ENCODE measurements around the gene SLC49A4. TPM values are rescaled to one million over a fixed set of nuclear protein-coding genes. Genes with fewer than 3 reads are reported as not detected.

SLC49A4 gene
- polyA plus RNA-seq, 1 of the 3 experiments (the other 2 are of a cell fraction), result 6.4 TPM

DNA sequence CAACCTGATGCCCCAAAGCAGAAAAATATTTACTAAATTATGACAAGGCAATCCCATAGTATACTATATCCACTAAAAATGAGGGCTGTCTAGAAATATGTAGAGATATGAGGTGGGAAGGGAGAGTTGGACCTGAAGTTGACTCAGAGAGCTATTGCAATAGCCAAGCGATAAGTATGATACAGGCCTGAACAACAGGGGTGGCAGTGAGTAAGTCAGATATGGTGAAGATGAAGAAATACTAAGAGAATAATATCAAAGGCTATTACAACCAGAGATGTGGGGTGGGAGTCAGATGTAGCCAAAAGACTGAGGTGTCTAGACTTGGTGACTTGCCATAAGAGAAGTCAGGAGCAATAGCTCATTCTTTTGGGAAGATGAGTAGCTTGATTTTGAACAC, 10.4 kb upstream of the SLC49A4 start:
- H3K9ac ChIP-seq, result no peak overlapping the region
- no peaks in the 10 kb centered on the region for H3K9me2 ChIP-seq
- WGBS (ENCODE audit: low lambda C conversion rate), result 93% methylated on average over 1 of the region's 1 CpG
- H2AFZ ChIP-seq (ENCODE audit: low read depth), result no peak overlapping the region
- peaks cover 7% of the 10 kb centered on the region for H3F3A ChIP-seq (replicated peaks; ENCODE audit: insufficient read depth)
- CTCF ChIA-PET, result interaction anchor here (1.3 kb wide), 1 partner anchor 10 kb away, joined by 4 read pairs; no protein-coding TSS in a partner anchor
- no peaks in the 10 kb centered on the region; the same call in 1 of the 2 replicates for H3K79me2 ChIP-seq (ENCODE audit: insufficient read depth)
- POLR2A ChIA-PET, result interaction anchor here (0.5 kb wide), 1 partner anchor 35 kb away, joined by 4 read pairs; no protein-coding TSS in a partner anchor
- no peaks in the 10 kb centered on the region for H4K20me1 ChIP-seq (ENCODE audit: insufficient read depth)
- H3K4me1 ChIP-seq (ENCODE audit: control insufficient read depth in 1 of 2, insufficient read depth in 2 of 2, low read depth in 1 of 2, low read length in 1 of 2), result no peaks in the 10 kb centered on the region; a peak in 1 of 4 replicates
- H3K27me3 ChIP-seq (ENCODE audit: insufficient read depth), result no peaks in the 10 kb centered on the region
- no peak overlapping the region for H3K4me2 ChIP-seq
- no peaks in the 10 kb centered on the region for H3K9me3 ChIP-seq
- no peak for DNase-seq
- H3K27ac ChIP-seq (ENCODE audit: low read depth in 2 of 2, low read length in 1 of 2), result no peak overlapping the region
- TF ChIP-seq, protein P1, sequence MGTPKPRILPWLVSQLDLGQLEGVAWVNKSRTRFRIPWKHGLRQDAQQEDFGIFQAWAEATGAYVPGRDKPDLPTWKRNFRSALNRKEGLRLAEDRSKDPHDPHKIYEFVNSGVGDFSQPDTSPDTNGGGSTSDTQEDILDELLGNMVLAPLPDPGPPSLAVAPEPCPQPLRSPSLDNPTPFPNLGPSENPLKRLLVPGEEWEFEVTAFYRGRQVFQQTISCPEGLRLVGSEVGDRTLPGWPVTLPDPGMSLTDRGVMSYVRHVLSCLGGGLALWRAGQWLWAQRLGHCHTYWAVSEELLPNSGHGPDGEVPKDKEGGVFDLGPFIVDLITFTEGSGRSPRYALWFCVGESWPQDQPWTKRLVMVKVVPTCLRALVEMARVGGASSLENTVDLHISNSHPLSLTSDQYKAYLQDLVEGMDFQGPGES (IDR thresholded peaks at IDR 0.05; ENCODE audit: low read depth, low read length), result no peak
- TF ChIP-seq TCF12 (IDR thresholded peaks at IDR 0.05) (no peak), RXRA (IDR thresholded peaks at IDR 0.05; ENCODE audit: borderline replicate concordance, low read depth) (no peak), EP300 (IDR thresholded peaks at IDR 0.05; ENCODE audit: borderline replicate concordance in 1 of 2, low read depth in 1 of 2, low read length in 1 of 2) (no peak), RAD21 (IDR thresholded peaks at IDR 0.05; ENCODE audit: low read length) (no peak), GABPA (IDR thresholded peaks at IDR 0.05; ENCODE audit: low read depth) (no peak), CHD2 (IDR thresholded peaks at IDR 0.05; ENCODE audit: low read length, partially characterized antibody) (no peak), RCOR1 (IDR thresholded peaks at IDR 0.05; ENCODE audit: low read length) (no peak), SMC3 (IDR thresholded peaks at IDR 0.05; ENCODE audit: low read depth, low read length) (no peak), FOXM1 (IDR thresholded peaks at IDR 0.05; ENCODE audit: low read depth) (no peak), FOSL2 (IDR thresholded peaks at IDR 0.05; ENCODE audit: borderline replicate concordance, low read depth) (no peak), NFIC (IDR thresholded peaks at IDR 0.05; ENCODE audit: borderline replicate concordance) (no peak), YY1 (IDR thresholded peaks at IDR 0.05; ENCODE audit: low read depth) (no peak), ELF1 (IDR thresholded peaks at IDR 0.05) (no peak), TAF1 (IDR thresholded peaks at IDR 0.05; ENCODE audit: borderline replicate concordance, low read depth, low read length) (no peak)
- TF ChIP-seq, protein P2, sequence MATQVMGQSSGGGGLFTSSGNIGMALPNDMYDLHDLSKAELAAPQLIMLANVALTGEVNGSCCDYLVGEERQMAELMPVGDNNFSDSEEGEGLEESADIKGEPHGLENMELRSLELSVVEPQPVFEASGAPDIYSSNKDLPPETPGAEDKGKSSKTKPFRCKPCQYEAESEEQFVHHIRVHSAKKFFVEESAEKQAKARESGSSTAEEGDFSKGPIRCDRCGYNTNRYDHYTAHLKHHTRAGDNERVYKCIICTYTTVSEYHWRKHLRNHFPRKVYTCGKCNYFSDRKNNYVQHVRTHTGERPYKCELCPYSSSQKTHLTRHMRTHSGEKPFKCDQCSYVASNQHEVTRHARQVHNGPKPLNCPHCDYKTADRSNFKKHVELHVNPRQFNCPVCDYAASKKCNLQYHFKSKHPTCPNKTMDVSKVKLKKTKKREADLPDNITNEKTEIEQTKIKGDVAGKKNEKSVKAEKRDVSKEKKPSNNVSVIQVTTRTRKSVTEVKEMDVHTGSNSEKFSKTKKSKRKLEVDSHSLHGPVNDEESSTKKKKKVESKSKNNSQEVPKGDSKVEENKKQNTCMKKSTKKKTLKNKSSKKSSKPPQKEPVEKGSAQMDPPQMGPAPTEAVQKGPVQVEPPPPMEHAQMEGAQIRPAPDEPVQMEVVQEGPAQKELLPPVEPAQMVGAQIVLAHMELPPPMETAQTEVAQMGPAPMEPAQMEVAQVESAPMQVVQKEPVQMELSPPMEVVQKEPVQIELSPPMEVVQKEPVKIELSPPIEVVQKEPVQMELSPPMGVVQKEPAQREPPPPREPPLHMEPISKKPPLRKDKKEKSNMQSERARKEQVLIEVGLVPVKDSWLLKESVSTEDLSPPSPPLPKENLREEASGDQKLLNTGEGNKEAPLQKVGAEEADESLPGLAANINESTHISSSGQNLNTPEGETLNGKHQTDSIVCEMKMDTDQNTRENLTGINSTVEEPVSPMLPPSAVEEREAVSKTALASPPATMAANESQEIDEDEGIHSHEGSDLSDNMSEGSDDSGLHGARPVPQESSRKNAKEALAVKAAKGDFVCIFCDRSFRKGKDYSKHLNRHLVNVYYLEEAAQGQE (IDR thresholded peaks at IDR 0.05; ENCODE audit: low read depth, low read length), result no peak
- TF ChIP-seq, protein P3, sequence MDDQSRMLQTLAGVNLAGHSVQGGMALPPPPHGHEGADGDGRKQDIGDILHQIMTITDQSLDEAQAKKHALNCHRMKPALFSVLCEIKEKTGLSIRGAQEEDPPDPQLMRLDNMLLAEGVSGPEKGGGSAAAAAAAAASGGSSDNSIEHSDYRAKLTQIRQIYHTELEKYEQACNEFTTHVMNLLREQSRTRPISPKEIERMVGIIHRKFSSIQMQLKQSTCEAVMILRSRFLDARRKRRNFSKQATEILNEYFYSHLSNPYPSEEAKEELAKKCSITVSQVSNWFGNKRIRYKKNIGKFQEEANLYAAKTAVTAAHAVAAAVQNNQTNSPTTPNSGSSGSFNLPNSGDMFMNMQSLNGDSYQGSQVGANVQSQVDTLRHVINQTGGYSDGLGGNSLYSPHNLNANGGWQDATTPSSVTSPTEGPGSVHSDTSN (IDR thresholded peaks at IDR 0.05), result no peak
- TF ChIP-seq, protein P4, sequence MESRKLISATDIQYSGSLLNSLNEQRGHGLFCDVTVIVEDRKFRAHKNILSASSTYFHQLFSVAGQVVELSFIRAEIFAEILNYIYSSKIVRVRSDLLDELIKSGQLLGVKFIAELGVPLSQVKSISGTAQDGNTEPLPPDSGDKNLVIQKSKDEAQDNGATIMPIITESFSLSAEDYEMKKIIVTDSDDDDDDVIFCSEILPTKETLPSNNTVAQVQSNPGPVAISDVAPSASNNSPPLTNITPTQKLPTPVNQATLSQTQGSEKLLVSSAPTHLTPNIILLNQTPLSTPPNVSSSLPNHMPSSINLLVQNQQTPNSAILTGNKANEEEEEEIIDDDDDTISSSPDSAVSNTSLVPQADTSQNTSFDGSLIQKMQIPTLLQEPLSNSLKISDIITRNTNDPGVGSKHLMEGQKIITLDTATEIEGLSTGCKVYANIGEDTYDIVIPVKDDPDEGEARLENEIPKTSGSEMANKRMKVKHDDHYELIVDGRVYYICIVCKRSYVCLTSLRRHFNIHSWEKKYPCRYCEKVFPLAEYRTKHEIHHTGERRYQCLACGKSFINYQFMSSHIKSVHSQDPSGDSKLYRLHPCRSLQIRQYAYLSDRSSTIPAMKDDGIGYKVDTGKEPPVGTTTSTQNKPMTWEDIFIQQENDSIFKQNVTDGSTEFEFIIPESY (IDR thresholded peaks at IDR 0.05; ENCODE audit: borderline replicate concordance, low read depth), result no peak
- TF ChIP-seq, protein P5, sequence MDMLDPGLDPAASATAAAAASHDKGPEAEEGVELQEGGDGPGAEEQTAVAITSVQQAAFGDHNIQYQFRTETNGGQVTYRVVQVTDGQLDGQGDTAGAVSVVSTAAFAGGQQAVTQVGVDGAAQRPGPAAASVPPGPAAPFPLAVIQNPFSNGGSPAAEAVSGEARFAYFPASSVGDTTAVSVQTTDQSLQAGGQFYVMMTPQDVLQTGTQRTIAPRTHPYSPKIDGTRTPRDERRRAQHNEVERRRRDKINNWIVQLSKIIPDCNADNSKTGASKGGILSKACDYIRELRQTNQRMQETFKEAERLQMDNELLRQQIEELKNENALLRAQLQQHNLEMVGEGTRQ (IDR thresholded peaks at IDR 0.05; ENCODE audit: borderline replicate concordance, low read depth, low read length), result no peak
- H3K36me3 ChIP-seq (replicated peaks in 1 of 2; ENCODE audit: control insufficient read depth in 1 of 2, insufficient read depth in 2 of 2, low read length in 1 of 2), result peaks cover 0 to 2% of the 10 kb centered on the region in 2 experiments
- no peak overlapping the region for H3K4me3 ChIP-seq (ENCODE audit: low read depth in 2 of 2, low read length in 1 of 2)

Measured in SK-N-SH (cell line).